Neural progenitor cell (in vitro differentiated cells): ENCODE data around the gene HSPB6. TPM values are rescaled to one million over a fixed set of nuclear protein-coding genes. Genes with fewer than 3 reads are reported as not detected.

Experiments used
- DNase-seq: peaks from one replicate; pipeline ENCODE4 v3.0.0-alpha.2; 2016; ENCODE audit warnings: low spot score
- H2AFZ ChIP-seq: fragments of 200-600 bp; sonication (generic); replicated peaks from 2 replicates; pipeline ENCODE4 v1.6.1; 2016; ENCODE audit warnings: antibody characterized with exemption
- H3F3A ChIP-seq: fragments of 200-600 bp; sonication (generic); 2 replicates; pipeline ENCODE4 v1.6.1; 2016; ENCODE audit warnings: antibody characterized with exemption, low read depth
- H3K27ac ChIP-seq: fragments of 200-600 bp; sonication (generic); 2 replicates; pipeline ENCODE4 v1.5.1; 2016; ENCODE audit warnings: mild to moderate bottlenecking
- H3K27me3 ChIP-seq: fragments of 200-600 bp; sonication (generic); 2 replicates; pipeline ENCODE4 v1.6.1; 2016; ENCODE audit warnings: mild to moderate bottlenecking, moderate library complexity
- H3K36me3 ChIP-seq: fragments of 200-600 bp; sonication (generic); 2 replicates; pipeline ENCODE4 v1.5.1; 2016
- H3K4me1 ChIP-seq: fragments of 200-600 bp; sonication (generic); 2 replicates; pipeline ENCODE4 v1.6.1; 2016; ENCODE audit warnings: mixed run types
- H3K4me2 ChIP-seq: fragments of 200-600 bp; sonication (generic); 2 replicates; pipeline ENCODE4 v1.6.1; 2016
- H3K4me3 ChIP-seq: fragments of 200-600 bp; sonication (generic); 2 replicates; pipeline ENCODE4 v1.5.1; 2016
- H3K79me2 ChIP-seq: fragments of 200-600 bp; sonication (generic); 2 replicates; pipeline ENCODE4 v1.6.1; 2016; ENCODE audit warnings: low read depth
- H3K9ac ChIP-seq: fragments of 200-600 bp; sonication (generic); 2 replicates; pipeline ENCODE4 v1.6.1; 2016
- H3K9me3 ChIP-seq: fragments of 200-600 bp; sonication (generic); 2 replicates; pipeline ENCODE4 v1.5.1; 2016; ENCODE audit warnings: low read depth
- H4K20me1 ChIP-seq: fragments of 200-600 bp; sonication (generic); 2 replicates; pipeline ENCODE4 v1.6.1; 2016; ENCODE audit warnings: low read depth
- H3K27ac Mint-ChIP-seq: 3 replicates; pipeline ENCODE4 v1.8.0; 2021; ENCODE audit warnings: mixed read lengths
- H3K27me3 Mint-ChIP-seq: 2 replicates; pipeline ENCODE4 v1.8.0; 2022; ENCODE audit warnings: low read depth, mild to moderate bottlenecking, inconsistent platforms, moderate library complexity, mixed read lengths; ENCODE audit not compliant: insufficient read depth
- H3K36me3 Mint-ChIP-seq: 3 replicates; pipeline ENCODE4 v1.8.0; 2021; ENCODE audit warnings: mixed read lengths
- H3K4me1 Mint-ChIP-seq: 3 replicates; pipeline ENCODE4 v1.8.0; 2021; ENCODE audit warnings: mixed read lengths
- H3K4me3 Mint-ChIP-seq: 3 replicates; pipeline ENCODE4 v1.8.0; 2021; ENCODE audit warnings: mild to moderate bottlenecking, moderate library complexity, mixed read lengths
- H3K9me3 Mint-ChIP-seq: 3 replicates; pipeline ENCODE4 v1.8.0; 2020; ENCODE audit warnings: mixed read lengths
- CTCF ChIP-seq: fragments of 200-600 bp; sonication (generic); IDR thresholded peaks from 2 replicates; pipeline ENCODE4 v1.5.1; 2017; ENCODE audit warnings: antibody characterized with exemption, mild to moderate bottlenecking
- EZH2 ChIP-seq: fragments of 200-600 bp; sonication (generic); IDR thresholded peaks from 2 replicates; pipeline ENCODE4 v1.6.1; 2017; ENCODE audit warnings: antibody characterized with exemption, mild to moderate bottlenecking, moderate library complexity
- EZH2phosphoT487 ChIP-seq: fragments of 200-600 bp; sonication (generic); IDR thresholded peaks from 2 replicates; pipeline ENCODE4 v1.6.1; 2017; ENCODE audit warnings: antibody characterized with exemption
- total RNA-seq: library from RNA; depleted of rRNA; stranded (reverse); fragments of >200 nt; gene quantifications from 2 replicates; pipeline ENCODE4 v1.2.3, GENCODE V29; 2015; ENCODE audit warnings: low replicate concordance

Gene HSPB6
- total RNA-seq, 1 donor from 2014 or later, result not detected

DNA sequence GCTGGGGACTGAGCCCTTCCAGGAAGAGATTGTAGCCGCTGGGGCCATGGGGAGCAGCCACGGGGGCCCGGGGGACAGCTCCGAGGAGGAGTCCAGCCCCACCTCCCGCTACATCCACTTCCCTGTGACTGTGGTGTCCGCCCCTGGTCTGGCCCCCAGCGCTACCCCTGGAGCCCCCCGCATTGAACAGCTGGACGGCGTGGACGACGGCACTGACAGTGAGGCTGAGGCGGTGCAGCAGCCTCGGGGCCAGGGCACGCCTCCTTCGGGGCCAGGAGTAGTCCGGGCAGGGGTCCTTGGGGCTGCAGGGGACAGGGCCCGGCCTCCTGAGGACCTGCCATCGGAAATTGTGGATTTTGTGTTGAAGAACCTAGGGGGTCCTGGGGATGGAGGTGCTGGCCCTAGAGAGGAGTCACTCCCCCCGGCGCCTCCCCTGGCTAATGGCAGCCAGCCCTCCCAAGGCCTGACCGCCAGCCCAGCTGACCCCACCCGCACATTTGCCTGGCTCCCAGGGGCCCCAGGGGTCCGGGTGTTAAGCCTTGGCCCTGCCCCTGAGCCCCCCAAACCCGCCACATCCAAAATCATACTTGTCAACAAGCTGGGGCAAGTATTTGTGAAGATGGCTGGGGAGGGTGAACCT is 24.2 kb downstream of the HSPB6 start:
- Histone ChIP-seq H3K27me3 (no peaks in the 10 kb centered on the region), H3K4me2 (no peak overlapping the region), H3K27ac (no peak overlapping the region), H3K9me3 (no peaks in the 10 kb centered on the region), H2AFZ (no peak overlapping the region), H3K36me3 (no peaks in the 10 kb centered on the region), H4K20me1 (no peaks in the 10 kb centered on the region), H3K9ac (no peak overlapping the region), H3K4me1 (no peaks in the 10 kb centered on the region), H3F3A (no peaks in the 10 kb centered on the region), H3K4me3 (no peak overlapping the region), H3K79me2 (no peaks in the 10 kb centered on the region)
- Mint-ChIP-seq H3K36me3 (peaks cover 37% of the 10 kb centered on the region), H3K9me3 (no peaks in the 10 kb centered on the region), H3K4me3 (no peak overlapping the region), H3K27me3 (peaks cover 7% of the 10 kb centered on the region), H3K4me1 (no peaks in the 10 kb centered on the region), H3K27ac (no peak overlapping the region)
- DNase-seq, result no peak
- TF ChIP-seq EZH2phosphoT487 (no peak), CTCF (no peak), EZH2 (no peak)

- no peak overlapping the region for H3K4me3 ChIP-seq
- H3K4me2 ChIP-seq, result no peak overlapping the region
- no peak for TF ChIP-seq EZH2phosphoT487
- TF ChIP-seq CTCF, result no peak
- no peak for TF ChIP-seq EZH2
- Mint-ChIP-seq H3K36me3 (peaks cover 40% of the 10 kb centered on the region), H3K4me1 (no peaks in the 10 kb centered on the region), H3K27ac (no peak overlapping the region), H3K4me3 (no peak overlapping the region), H3K27me3 (peaks cover 7% of the 10 kb centered on the region), H3K9me3 (no peaks in the 10 kb centered on the region)
- H3K27ac ChIP-seq, result no peak overlapping the region
- no peaks in the 10 kb centered on the region for H3K27me3 ChIP-seq
- no peak overlapping the region for H3K9ac ChIP-seq
- H3K79me2 ChIP-seq, result no peaks in the 10 kb centered on the region
- no peaks in the 10 kb centered on the region for H3F3A ChIP-seq
- DNase-seq, result no peak
- H3K4me1 ChIP-seq, result no peaks in the 10 kb centered on the region
- no peaks in the 10 kb centered on the region for H4K20me1 ChIP-seq
- no peak overlapping the region for H2AFZ ChIP-seq
- no peaks in the 10 kb centered on the region for H3K36me3 ChIP-seq
- H3K9me3 ChIP-seq, result no peaks in the 10 kb centered on the region
Observed at GRCh38 chr19:35731779-35732405, 24.9 kb downstream of the HSPB6 start.

- H3K4me1 ChIP-seq, result no peaks in the 10 kb centered on the region
- H3K27me3 Mint-ChIP-seq, result peaks cover 10% of the 10 kb centered on the region
- H3K36me3 Mint-ChIP-seq, result peaks cover 38% of the 10 kb centered on the region
- H3K4me1 Mint-ChIP-seq, result no peaks in the 10 kb centered on the region
- H3K27ac Mint-ChIP-seq, result no peak overlapping the region
- no peak for DNase-seq
- no peak for TF ChIP-seq CTCF
- no peak for TF ChIP-seq EZH2
- no peak for TF ChIP-seq EZH2phosphoT487
- no peak overlapping the region for H3K4me3 ChIP-seq
- no peak overlapping the region for H3K4me3 Mint-ChIP-seq
- no peak overlapping the region for H3K27ac ChIP-seq
- H3K9me3 Mint-ChIP-seq, result no peaks in the 10 kb centered on the region
- H3K79me2 ChIP-seq, result no peaks in the 10 kb centered on the region
- no peak overlapping the region for H2AFZ ChIP-seq
- no peaks in the 10 kb centered on the region for H3K36me3 ChIP-seq
- H4K20me1 ChIP-seq, result no peaks in the 10 kb centered on the region
- H3K9ac ChIP-seq, result no peak overlapping the region
- no peaks in the 10 kb centered on the region for H3K27me3 ChIP-seq
- H3F3A ChIP-seq, result no peaks in the 10 kb centered on the region
- H3K4me2 ChIP-seq, result no peak overlapping the region
- no peaks in the 10 kb centered on the region for H3K9me3 ChIP-seq
Observed at GRCh38 chr19:35731353-35731752, 25.5 kb downstream of the HSPB6 start.
